Spinal cord (tissue), 10 donors: ENCODE measurements around the gene SPTB. TPM values are rescaled to one million over a fixed set of nuclear protein-coding genes. Genes with fewer than 3 reads are reported as not detected.
A peak's percentile ranks its signal among the peaks of the same experiment; 100 is the strongest.

Source experiments
- DNase-seq, 6 donors: peaks; one replicate each; pipeline versions ENCODE4 v3.0.0 to v3.0.0-alpha.2; 2013 to 2015; ENCODE audit warnings: low spot score in 6 of 6, low read depth in 4 of 6
- H3K27ac ChIP-seq: one replicate; pipeline ENCODE4 v1.5.1; 2013; ENCODE audit warnings: low read depth, low read length, control low read depth
- H3K27me3 ChIP-seq: one replicate; pipeline ENCODE4 v1.6.1; 2013; ENCODE audit warnings: low read length; ENCODE audit not compliant: control insufficient read depth, insufficient read depth
- H3K36me3 ChIP-seq: one replicate; pipeline ENCODE4 v1.6.1; 2013; ENCODE audit warnings: low read length; ENCODE audit not compliant: control insufficient read depth, insufficient read depth
- H3K4me1 ChIP-seq: one replicate; pipeline ENCODE4 v1.6.1; 2013; ENCODE audit warnings: low read length; ENCODE audit not compliant: control insufficient read depth, insufficient read depth
- H3K4me3 ChIP-seq: one replicate; pipeline ENCODE4 v1.5.1; 2013; ENCODE audit warnings: low read depth, low read length, control low read depth
- H3K9me3 ChIP-seq: one replicate; pipeline ENCODE4 v1.6.1; 2013; ENCODE audit warnings: low read length; ENCODE audit not compliant: control insufficient read depth, insufficient read depth
- WGBS: methylation state at CpG from one replicate; pipeline ENCODE4 v1.1.5; 2013; ENCODE audit warnings: missing lambda C conversion rate; ENCODE audit not compliant: insufficient coverage; 5-methylcytosine and 5-hydroxymethylcytosine counted together
- polyA plus RNA-seq, 2 donors: library from polyadenylated mRNA; unstranded; fragments of 120-200 nt; gene quantifications; one replicate each; pipeline ENCODE4 v1.2.1, GENCODE V29; 2013; ENCODE audit not compliant: insufficient read length in 2 of 2
- small RNA-seq: library from RNA; depleted of rRNA; stranded (forward); fragments of <200 nt; gene quantifications from one replicate; pipeline ENCODE3, GENCODE V24; 2014; ENCODE audit warnings: low replicate concordance
- total RNA-seq, 2 donors: library from RNA; depleted of rRNA in 1 of 2; stranded (reverse); fragments of 120-200 nt in 1 of 2; fragments of >200 nt in 1 of 2; gene quantifications; one replicate each; pipeline versions ENCODE4 v1.2.3 to v1.2.4, GENCODE V29; 2013 to 2014
- donor health status: healthy.

The SPTB gene
- total and polyA plus RNA-seq, 4 donors = 19.0 to 42.3 (median 35.2) TPM

DNA sequence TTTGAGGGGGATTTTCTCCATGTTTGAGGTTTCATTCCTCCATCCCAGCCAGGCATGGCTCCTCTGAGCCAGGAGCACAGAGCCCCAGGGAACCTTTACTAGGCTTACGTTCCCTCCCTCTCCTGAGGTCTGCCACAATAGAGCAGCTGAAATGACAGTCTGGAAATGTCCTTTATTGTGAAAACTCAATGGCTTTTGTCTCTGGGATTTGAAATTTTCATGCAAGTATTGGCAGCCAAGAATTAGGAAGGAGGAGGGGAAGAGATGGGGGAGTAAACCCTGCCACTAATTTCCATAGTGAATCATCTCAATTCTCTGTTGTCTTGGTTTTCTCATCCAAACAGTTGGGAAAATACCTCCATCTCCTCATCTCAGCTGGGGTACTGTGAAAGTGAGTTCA, 178.0 kb downstream of the SPTB start:
- Histone ChIP-seq H3K27ac (no peak overlapping the region), H3K4me1 (peaks cover 40% of the 10 kb centered on the region), H3K9me3 (no peaks in the 10 kb centered on the region), H3K4me3 (no peak overlapping the region), H3K27me3 (peaks cover 14% of the 10 kb centered on the region), H3K36me3 (peaks cover under 1% of the 10 kb centered on the region)
- no CpG with 5 or more reads among the region's 1 CpG for WGBS
- DNase-seq = no peak

DNA sequence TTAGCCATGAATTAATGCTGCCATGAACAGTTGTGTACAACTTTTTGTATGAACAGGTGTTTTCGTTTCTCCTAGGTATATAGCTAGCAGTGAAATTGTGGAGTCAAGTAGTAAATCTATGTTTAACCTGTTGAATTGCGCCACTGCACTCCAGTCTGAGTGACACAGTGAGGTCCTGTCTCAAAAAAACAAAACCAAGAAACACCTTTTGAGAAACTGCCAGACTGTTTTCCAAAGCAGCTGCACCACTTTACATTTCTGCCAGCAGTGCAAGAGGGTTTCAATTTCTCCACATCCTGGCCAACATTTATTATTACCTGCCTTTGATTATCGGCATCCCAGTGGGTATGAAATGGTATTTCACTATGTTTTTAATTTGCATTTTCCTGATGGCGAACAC, 178.8 kb downstream of the SPTB start:
- Histone ChIP-seq H3K9me3 (no peaks in the 10 kb centered on the region), H3K36me3 (no peaks in the 10 kb centered on the region), H3K4me3 (no peak overlapping the region), H3K27me3 (peaks cover 14% of the 10 kb centered on the region), H3K4me1 (peaks cover 36% of the 10 kb centered on the region), H3K27ac (no peak overlapping the region)
- DNase-seq = no peak
- WGBS = 100% methylated on average over 1 of the region's 4 CpGs

DNA sequence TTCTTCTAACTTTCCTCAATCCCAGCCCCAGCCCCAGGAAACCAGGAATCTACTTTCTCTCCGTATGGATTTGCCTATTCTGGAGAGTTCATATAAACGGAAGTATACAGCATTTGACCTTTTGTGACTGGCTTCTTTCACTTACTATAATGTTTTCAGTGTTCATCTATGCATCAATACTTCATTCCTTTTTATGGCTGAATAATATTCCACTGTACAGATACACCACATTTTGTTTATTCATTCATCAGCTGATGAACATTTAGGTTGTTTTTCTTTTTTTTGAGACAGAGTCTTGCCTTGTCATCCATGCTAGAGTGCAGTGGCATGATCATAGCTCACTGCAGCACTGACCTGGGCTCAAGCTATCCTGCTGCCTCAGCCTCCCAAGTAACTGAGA, 179.4 kb downstream of the SPTB start:
- no peak for DNase-seq
- Histone ChIP-seq H3K27me3 (peaks cover 14% of the 10 kb centered on the region), H3K27ac (no peak overlapping the region), H3K36me3 (no peaks in the 10 kb centered on the region), H3K9me3 (no peaks in the 10 kb centered on the region), H3K4me1 (peaks cover 30% of the 10 kb centered on the region), H3K4me3 (no peak overlapping the region)
- WGBS = 77% methylated on average over 2 of the region's 2 CpGs

DNA sequence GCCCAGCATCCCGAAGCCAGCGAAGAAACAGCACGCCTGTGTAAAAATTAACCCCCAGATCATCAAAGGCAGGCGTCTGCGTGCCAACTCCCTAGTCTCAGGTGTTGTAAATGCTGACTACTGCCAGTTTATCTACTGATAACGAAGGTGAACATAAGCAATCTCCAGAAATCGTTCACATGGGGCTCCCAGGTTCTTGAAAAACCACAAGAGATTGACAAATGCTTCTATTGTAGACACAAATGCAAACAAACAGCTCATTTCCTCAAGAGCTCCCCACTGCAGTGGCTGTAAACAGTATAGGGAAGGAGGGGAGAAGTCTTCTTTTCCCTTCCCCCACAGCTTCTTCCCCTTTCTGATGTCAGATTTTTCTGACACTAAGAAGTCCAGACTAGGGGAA, 180.8 kb downstream of the SPTB start:
- peak in 1 of 6 donors; percentile 51 for DNase-seq
- H3K4me1 ChIP-seq = peaks cover 21% of the 10 kb centered on the region
- no peak overlapping the region for H3K4me3 ChIP-seq
- no peak overlapping the region for H3K27ac ChIP-seq
- no peaks in the 10 kb centered on the region for H3K36me3 ChIP-seq
- WGBS = 73% methylated on average over 6 of the region's 7 CpGs
- H3K27me3 ChIP-seq = peaks cover 14% of the 10 kb centered on the region
- H3K9me3 ChIP-seq = no peaks in the 10 kb centered on the region

DNA sequence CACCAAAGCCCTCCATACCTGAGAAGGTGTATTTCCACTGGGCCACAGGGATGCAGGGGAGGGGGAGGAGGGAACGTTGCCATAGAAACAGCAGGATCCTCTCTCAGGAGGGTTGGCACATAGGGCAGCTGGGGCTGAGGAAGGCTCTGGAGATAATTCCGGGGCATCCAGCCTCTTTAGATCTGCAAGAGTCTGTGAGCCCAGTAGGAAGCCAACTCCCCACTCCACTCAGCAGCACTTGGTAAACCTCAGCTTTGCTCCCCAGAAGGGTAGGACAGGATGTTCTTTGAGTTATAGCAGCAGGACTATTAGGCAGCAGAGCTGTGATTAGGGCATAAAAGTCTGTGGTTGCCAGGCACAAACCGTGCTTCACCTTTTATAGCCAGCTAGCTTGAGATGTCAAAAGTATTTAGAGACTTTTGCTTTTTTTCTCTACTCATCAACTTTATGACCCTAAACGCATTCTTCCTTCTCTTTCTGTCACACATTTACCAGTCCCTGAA, 183.3 kb downstream of the SPTB start:
- H3K27ac ChIP-seq = no peak overlapping the region

More for the DNA sequence above, 183.3 kb downstream of the SPTB start:
- no peaks in the 10 kb centered on the region for H3K27me3 ChIP-seq
- WGBS = 60% methylated on average over 1 of the region's 4 CpGs
- H3K4me1 ChIP-seq = peaks cover 20% of the 10 kb centered on the region
- DNase-seq = peak in 1 of 6 donors; percentile 43
- no peaks in the 10 kb centered on the region for H3K36me3 ChIP-seq
- H3K9me3 ChIP-seq = no peaks in the 10 kb centered on the region
- no peak overlapping the region for H3K4me3 ChIP-seq

Small RNA genes within 50 kb of the gene (small RNA-seq; reads per million reads assigned to genes)
- not detected for gene RPPH1-2P

Other genes starting within 250 kb of the SPTB start
- 10 to 100 TPM; 32.1 to 45.6 TPM for gene PLEKHG3, start 175.5 kb downstream of the SPTB start, total RNA-seq
- gene PLEKHG3, start 175.5 kb downstream of the SPTB start, polyA plus RNA-seq = 10 to 100 TPM; 38.7 to 53.9 TPM
- 10 to 100 TPM; 62.1 to 67.5 TPM for gene CHURC1, start 34.5 kb upstream of the SPTB start, total RNA-seq
- 10 to 100 TPM; 38.7 to 45.7 TPM for gene CHURC1, start 34.5 kb upstream of the SPTB start, polyA plus RNA-seq
- under 1 TPM in 1 of 2 donors, not detected in 1; 0.30 TPM for gene GPX2, start 62.8 kb upstream of the SPTB start, total RNA-seq
- 1 to 10 TPM in 1 of 2 donors, under 1 TPM in 1; 0.43 to 1.2 TPM for gene GPX2, start 62.8 kb upstream of the SPTB start, polyA plus RNA-seq
- gene RAB15, start 92.4 kb upstream of the SPTB start, total RNA-seq = 10 to 100 TPM; 23.5 to 25.6 TPM
- gene RAB15, start 92.4 kb upstream of the SPTB start, polyA plus RNA-seq = 100 to 1,000 TPM in 1 of 2 donors, 10 to 100 TPM in 1; 89.6 to 102 TPM
- 10 to 100 TPM; 20.9 to 29.6 TPM for gene FNTB, start 107.0 kb upstream of the SPTB start, total RNA-seq
- 10 to 100 TPM; 56.7 to 66.9 TPM for gene FNTB, start 107.0 kb upstream of the SPTB start, polyA plus RNA-seq
- 10 to 100 TPM; 48.2 to 55.2 TPM for gene MAX, start 222.6 kb upstream of the SPTB start, total RNA-seq
- 10 to 100 TPM; 75.3 to 76.7 TPM for gene MAX, start 222.6 kb upstream of the SPTB start, polyA plus RNA-seq